Adrenal gland (tissue), 5 donors: ENCODE measurements around the gene ERN1.
A peak's percentile ranks its signal among the peaks of the same experiment; 100 is the strongest.

Source experiments
- POLR2A ChIP-seq, 2 donors: fragments of 450-650 bp; IDR thresholded peaks; one replicate each; pipeline ENCODE4 v1.6.1; 2017; ENCODE audit warnings: antibody characterized with exemption in 2 of 2, mild to moderate bottlenecking in 2 of 2, moderate library complexity in 1 of 2
- TF ChIP-seq, protein P1 (sequence below), 6 experiments: fragments of 450-650 bp in 4 of 6; fragments of 200-600 bp in 2 of 6; sonication (generic) in 1 of 6; IDR thresholded peaks; 1 replicate in 5 of 6; 2 replicates in 1 of 6; pipeline versions ENCODE4 v1.5.1 to v1.8.0; 2016 to 2021; ENCODE audit warnings: antibody characterized with exemption in 6 of 6, mild to moderate bottlenecking in 2 of 6, moderate library complexity in 1 of 6
- donor health status: DM: no; HTN: no; CAD: no.

- TF ChIP-seq, protein P1, sequence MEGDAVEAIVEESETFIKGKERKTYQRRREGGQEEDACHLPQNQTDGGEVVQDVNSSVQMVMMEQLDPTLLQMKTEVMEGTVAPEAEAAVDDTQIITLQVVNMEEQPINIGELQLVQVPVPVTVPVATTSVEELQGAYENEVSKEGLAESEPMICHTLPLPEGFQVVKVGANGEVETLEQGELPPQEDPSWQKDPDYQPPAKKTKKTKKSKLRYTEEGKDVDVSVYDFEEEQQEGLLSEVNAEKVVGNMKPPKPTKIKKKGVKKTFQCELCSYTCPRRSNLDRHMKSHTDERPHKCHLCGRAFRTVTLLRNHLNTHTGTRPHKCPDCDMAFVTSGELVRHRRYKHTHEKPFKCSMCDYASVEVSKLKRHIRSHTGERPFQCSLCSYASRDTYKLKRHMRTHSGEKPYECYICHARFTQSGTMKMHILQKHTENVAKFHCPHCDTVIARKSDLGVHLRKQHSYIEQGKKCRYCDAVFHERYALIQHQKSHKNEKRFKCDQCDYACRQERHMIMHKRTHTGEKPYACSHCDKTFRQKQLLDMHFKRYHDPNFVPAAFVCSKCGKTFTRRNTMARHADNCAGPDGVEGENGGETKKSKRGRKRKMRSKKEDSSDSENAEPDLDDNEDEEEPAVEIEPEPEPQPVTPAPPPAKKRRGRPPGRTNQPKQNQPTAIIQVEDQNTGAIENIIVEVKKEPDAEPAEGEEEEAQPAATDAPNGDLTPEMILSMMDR (IDR thresholded peaks at IDR 0.05): no peak
- TF ChIP-seq POLR2A (IDR thresholded peaks at IDR 0.05): peak in 1 of 2 donors; percentile 18
Observed at GRCh38 chr17:64115043-64115698, 14.8 kb downstream of the ERN1 start.
